K562 (cell line): ENCODE measurements around the gene PRSS50. TPM values are rescaled to one million over a fixed set of nuclear protein-coding genes. Genes with fewer than 3 reads are reported as not detected.
A peak's percentile ranks its signal among the peaks of the same experiment; 100 is the strongest.

Source experiments
- ATAC-seq: fragments of 200-7000 bp; cut with Tn5 transposase; 3 replicates; pipeline ENCODE4 v1.9.1; 2020; ENCODE audit warnings: moderate library complexity
- BruUV-seq: library from RNA; stranded (reverse); fragments of 400-500 nt; replicated peaks from 2 replicates; lab custom pipeline; 2021; lab: Mats Ljungman, UMichigan
- CTCF ChIA-PET: fragments of 300-600 bp; formaldehyde crosslinking; extraction: SDS; loops from one replicate; lab custom pipeline; 2021; ENCODE audit warnings: low intra/inter-chr PET ratio; lab: Yijun Ruan, JAX
- POLR2A ChIA-PET: fragments of 300-600, 350-650 bp; sonication (Branson Sonifier 250); formaldehyde crosslinking; extraction: SDS; loops from one replicate; lab custom pipeline; 2021; ENCODE audit warnings: antibody characterized with exemption, inconsistent platforms; lab: Yijun Ruan, JAX
- DNase-seq, 4 experiments: peaks; one replicate each; pipeline versions ENCODE4 v3.0.0 to v3.0.0-alpha.2; 2011 to 2018; ENCODE audit warnings: low spot score in 3 of 4, mixed read lengths in 3 of 4; ENCODE audit errors: extremely low read depth in 1 of 4
- FAIRE-seq: peaks from 2 replicates; lab custom pipeline; 2011; peaks lifted over from hg19 to GRCh38; lab: Jason Lieb, UNC
- H2AFZ ChIP-seq: 2 replicates; pipeline ENCODE4 v1.6.0; 2011; ENCODE audit warnings: low read depth, low read length, control low read depth, inconsistent platforms
- H3K27ac ChIP-seq: fragments of 200-600 bp; 3 replicates; pipeline ENCODE4 v1.8.0; 2011; ENCODE audit warnings: low read depth, mild to moderate bottlenecking, control low read depth, inconsistent platforms, low read length, moderate library complexity, mixed read lengths; ENCODE audit errors: extremely low read depth
- H3K27me3 ChIP-seq, 2 experiments: fragments of 300-600 bp in 1 of 2; 2 replicates in 1 of 2; 3 replicates in 1 of 2; pipeline versions ENCODE4 v1.6.0 to v1.8.0; 2011; ENCODE audit warnings: inconsistent platforms in 2 of 2, low read length in 2 of 2, mild to moderate bottlenecking in 1 of 2, mixed read lengths in 1 of 2, moderate library complexity in 1 of 2; ENCODE audit not compliant: control insufficient read depth in 2 of 2, insufficient read depth in 2 of 2
- H3K36me3 ChIP-seq: fragments of 300-600 bp; 3 replicates; pipeline ENCODE4 v1.8.0; 2011; ENCODE audit warnings: mild to moderate bottlenecking, low read length, inconsistent platforms; ENCODE audit not compliant: control insufficient read depth, insufficient read depth
- H3K4me1 ChIP-seq, 2 experiments: fragments of 200-600 bp in 1 of 2; replicated peaks in 1 of 2; 2 replicates in 1 of 2; 3 replicates in 1 of 2; pipeline versions ENCODE4 v1.5.1 to v1.8.0; 2011; ENCODE audit warnings: inconsistent platforms in 2 of 2, low read length in 2 of 2, mild to moderate bottlenecking in 1 of 2, mixed read lengths in 1 of 2, moderate library complexity in 1 of 2; ENCODE audit not compliant: control insufficient read depth in 2 of 2, insufficient read depth in 2 of 2
- H3K4me2 ChIP-seq: 2 replicates; pipeline ENCODE4 v1.6.1; 2011; ENCODE audit warnings: low read length, control low read depth, inconsistent platforms, mixed read lengths; ENCODE audit not compliant: insufficient read depth
- H3K4me3 ChIP-seq: fragments of 200-600 bp; sonication (generic), shearing (Covaris generic); 2 replicates; pipeline ENCODE4 v1.5.1; 2016; ENCODE audit warnings: control low read depth, inconsistent platforms
- H3K79me2 ChIP-seq: fragments of 200-600 bp; 3 replicates; pipeline ENCODE4 v1.8.0; 2011; ENCODE audit warnings: low read length, inconsistent platforms; ENCODE audit not compliant: control insufficient read depth, insufficient read depth
- H3K9ac ChIP-seq, 2 experiments: 2 replicates each; pipeline versions ENCODE4 v1.6.0 to v1.6.1; 2011; ENCODE audit warnings: low read depth in 2 of 2, low read length in 2 of 2, control low read depth in 1 of 2, inconsistent platforms in 1 of 2, mild to moderate bottlenecking in 1 of 2, mixed read lengths in 1 of 2; ENCODE audit not compliant: insufficient read depth in 1 of 2
- H3K9me1 ChIP-seq: one replicate; pipeline ENCODE4 v1.6.0; 2011; ENCODE audit warnings: inconsistent platforms, mild to moderate bottlenecking, low read length, moderate library complexity; ENCODE audit not compliant: control insufficient read depth, insufficient read depth
- H3K9me3 ChIP-seq: replicated peaks from 2 replicates; pipeline ENCODE4 v1.5.1; 2011; ENCODE audit warnings: low read depth, low read length, inconsistent platforms; ENCODE audit not compliant: control insufficient read depth, insufficient read depth
- H4K20me1 ChIP-seq: replicated peaks from 2 replicates; pipeline ENCODE4 v1.6.1; 2011; ENCODE audit warnings: low read length, inconsistent platforms, mixed read lengths; ENCODE audit not compliant: control insufficient read depth, insufficient read depth
- ARID2 ChIP-seq: fragments of 450-650 bp; IDR thresholded peaks from 2 replicates; pipeline ENCODE4 v1.6.1; 2017; ENCODE audit warnings: antibody characterized with exemption, mild to moderate bottlenecking
- C11orf30 ChIP-seq: fragments of 450-650 bp; IDR thresholded peaks from 2 replicates; pipeline ENCODE4 v1.6.1; 2016; ENCODE audit warnings: low read depth, mild to moderate bottlenecking
- CCAR2 ChIP-seq: fragments of 200-400 bp; formaldehyde crosslinking; IDR thresholded peaks from 2 replicates; pipeline ENCODE4 v1.6.1; 2017; ENCODE audit warnings: mild to moderate bottlenecking, low read depth, low read length
- COPS2 ChIP-seq: fragments of 450-650 bp; conservative IDR thresholded peaks from 2 replicates; pipeline ENCODE4 v1.6.1; 2016; ENCODE audit warnings: mild to moderate bottlenecking, moderate library complexity
- CXXC5 ChIP-seq: fragments of 250-450 bp; sonication (Bioruptor Pico); IDR thresholded peaks from 2 replicates; pipeline ENCODE4 v1.8.0; 2022; ENCODE audit warnings: inconsistent platforms, mild to moderate bottlenecking, moderate library complexity
- HNRNPL ChIP-seq: fragments of 200-400 bp; formaldehyde crosslinking; IDR thresholded peaks from 2 replicates; pipeline ENCODE4 v1.6.1; 2017; ENCODE audit warnings: low read depth, mild to moderate bottlenecking, low read length
- PCBP1 ChIP-seq: fragments of 200-400 bp; formaldehyde crosslinking; IDR thresholded peaks from 2 replicates; pipeline ENCODE4 v1.6.1; 2018; ENCODE audit warnings: mild to moderate bottlenecking, low read depth, low read length; ENCODE audit not compliant: poor library complexity, severe bottlenecking
- POLR2H ChIP-seq: IDR thresholded peaks from 2 replicates; pipeline ENCODE4 v1.6.1; 2016; ENCODE audit warnings: missing genetic modification characterization, low read depth, mild to moderate bottlenecking, control low read depth, missing compliant biosample characterization, moderate library complexity
- RAD21 ChIP-seq, 2 experiments: fragments of 250-450 bp in 1 of 2; fragments of 450-650 bp in 1 of 2; sonication (Bioruptor Pico) in 1 of 2; formaldehyde crosslinking in 1 of 2; IDR thresholded peaks in 1 of 2; conservative IDR thresholded peaks in 1 of 2; 2 replicates each; pipeline versions ENCODE4 v1.4.0 to v1.8.0; 2020 to 2022; ENCODE audit warnings: mild to moderate bottlenecking in 2 of 2, moderate library complexity in 1 of 2
- SETDB1 ChIP-seq: IDR thresholded peaks from one replicate; pipeline ENCODE4 v1.6.1; 2012; ENCODE audit warnings: low read length, control low read depth, inconsistent platforms
- SMC3 ChIP-seq: conservative IDR thresholded peaks from 2 replicates; pipeline ENCODE4 v1.6.1; 2011; ENCODE audit warnings: low read depth, low read length, improper control_type of control experiment; ENCODE audit not compliant: insufficient read depth
- TEAD1 ChIP-seq, 2 experiments: fragments of 450-650 bp in 1 of 2; sonication (generic) in 1 of 2; formaldehyde crosslinking; IDR thresholded peaks; 2 replicates each; pipeline versions ENCODE4 v1.4.0 to v1.8.0; 2020 to 2022; ENCODE audit warnings: mild to moderate bottlenecking in 2 of 2, missing genetic modification reagents in 1 of 2
- ZNF134 ChIP-seq: fragments of 250-450 bp; sonication (Bioruptor Pico); conservative IDR thresholded peaks from 2 replicates; pipeline ENCODE4 v1.4.0; 2020
- ZNF253 ChIP-seq: fragments of 250-450 bp; sonication (Bioruptor Pico); conservative IDR thresholded peaks from 2 replicates; pipeline ENCODE4 v1.6.1; 2021; ENCODE audit warnings: mild to moderate bottlenecking
- WGBS: fragments of 100-300 bp; shearing (Covaris generic); methylation state at CpG from one replicate; pipeline ENCODE4 v1.1.6; 2016; ENCODE audit warnings: low coverage, mixed read lengths; ENCODE audit not compliant: insufficient coverage; ENCODE audit errors: missing lambda C conversion rate; 5-methylcytosine and 5-hydroxymethylcytosine counted together
- in situ Hi-C: fragments of 300-500 bp; cut with MboI; formaldehyde crosslinking; loops from 4 replicates; pipeline ENCODE4 v1.15.0; 2018; ENCODE audit warnings: inconsistent platforms, mixed read lengths
- intact Hi-C: fragments of 100-400 bp; cut with micrococcal nuclease; formaldehyde crosslinking; loops from 2 replicates; pipeline ENCODE4 v1.14.2; 2022
- polyA plus RNA-seq, 8 experiments: library from polyadenylated mRNA; depleted of rRNA in 4 of 8; stranded (reverse) in 5 of 8; unstranded in 3 of 8; fragments of >200 nt; fragmentation: Nextera tagmentation in 2 of 8; fragmentation: Illumina TruSeq in 1 of 8; extraction: Ambion mirVana in 2 of 8; extraction: Trizol in 1 of 8; gene quantifications; 2 replicates each; pipeline versions ENCODE4 v1.2.1 to v1.2.3, GENCODE V29; 2011 to 2014; ENCODE audit warnings: inconsistent platforms in 1 of 8, missing spikeins in 1 of 8
- total RNA-seq, 7 experiments: library from RNA; depleted of rRNA in 6 of 7; stranded (reverse); fragments of >200 nt in 6 of 7; fragmentation: Illumina TruSeq in 2 of 7; extraction: Trizol in 2 of 7; gene quantifications; 2 replicates each; pipeline versions ENCODE4 v1.2.1 to v1.2.3, GENCODE V29; 2011 to 2021; ENCODE audit warnings: low replicate concordance in 1 of 7
- TF ChIP-seq, protein P1 (sequence below): fragments of 450-650 bp; formaldehyde crosslinking; IDR thresholded peaks from 2 replicates; pipeline ENCODE4 v1.4.0; 2020; ENCODE audit warnings: mild to moderate bottlenecking, moderate library complexity
- TF ChIP-seq, protein P2 (sequence below): sonication (generic); formaldehyde crosslinking; IDR thresholded peaks from 2 replicates; pipeline ENCODE4 v1.8.0; 2022; ENCODE audit warnings: missing genetic modification reagents, mild to moderate bottlenecking, borderline replicate concordance

Gene PRSS50
- total and polyA plus RNA-seq, 9 of the 15 experiments (the other 6 are each of a cell fraction or from before 2014, with no cell fraction given) = 0.01 TPM; not detected in 8

DNA sequence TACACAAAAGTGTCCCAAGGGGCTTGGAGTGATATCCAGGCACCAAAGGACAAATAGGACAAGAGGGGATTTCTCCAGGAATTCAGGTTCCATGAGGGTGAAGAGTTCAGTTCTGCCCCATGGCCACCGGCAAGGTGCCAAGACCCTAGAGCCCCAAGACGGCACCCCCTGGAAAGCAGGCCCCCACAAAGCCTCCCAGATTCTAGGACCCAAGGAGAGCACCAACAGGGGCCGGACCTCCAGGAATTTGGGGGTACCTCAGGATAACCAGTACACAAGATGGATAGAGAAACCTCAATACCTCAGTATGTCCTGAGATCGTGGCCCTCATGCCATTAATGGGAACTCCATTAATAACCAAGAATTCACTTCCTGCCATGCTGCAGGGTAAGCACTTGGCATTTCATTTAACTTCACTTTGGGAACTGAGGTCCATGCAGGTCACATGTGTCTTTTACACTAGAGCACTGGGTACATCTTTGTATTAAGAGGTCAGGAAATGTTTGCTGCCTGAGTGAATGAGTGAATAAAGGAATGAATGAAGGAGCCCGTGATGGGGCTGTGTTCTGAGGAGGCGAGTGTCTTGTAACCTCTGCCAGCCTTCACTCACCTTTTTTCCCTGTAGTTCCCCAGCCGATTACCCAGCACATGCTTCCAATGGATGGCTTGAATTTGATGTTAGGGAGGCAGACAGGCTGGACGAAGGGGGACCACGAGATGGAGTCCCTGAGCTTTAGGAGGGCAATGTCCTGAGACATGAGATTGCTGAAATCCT lies 15.5 kb upstream of the PRSS50 start (continued):
- TF ChIP-seq RAD21 (CRISPR knock-in tag; conservative IDR thresholded peaks at IDR 0.05 in 1 of 2, IDR thresholded peaks at IDR 0.05 in 1 of 2) (peak in 1 of 2 experiments; percentile 64; a peak in 2 of 4 replicates), ZNF134 (CRISPR knock-in tag) (no peak), COPS2 (no peak), SMC3 (0 out of 2 replicates have a peak, but pooled peaks have one; percentile 34), ZNF253 (CRISPR knock-in tag) (no peak), HNRNPL (no peak)

DNA sequence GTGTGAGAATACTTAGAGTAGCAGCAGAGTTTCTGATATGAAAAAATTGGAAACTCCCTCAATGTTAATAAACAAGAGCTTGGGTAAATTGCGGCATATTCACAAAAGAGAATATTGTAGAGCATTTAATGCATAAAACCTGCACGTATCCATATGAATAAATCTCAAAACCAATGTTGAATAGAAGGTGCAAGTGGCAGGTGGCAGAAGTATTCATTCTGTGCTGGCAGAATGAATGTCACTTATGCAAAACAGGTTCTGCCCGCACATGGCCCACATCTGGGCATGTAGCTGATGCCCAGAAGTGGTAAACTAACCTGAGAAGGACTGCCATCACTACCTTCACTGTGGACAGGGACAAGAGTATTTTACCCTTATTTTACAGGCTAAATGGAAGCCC lies 14.1 kb upstream of the PRSS50 start:
- POLR2A ChIA-PET = no interaction called here
- TF ChIP-seq, protein P1, sequence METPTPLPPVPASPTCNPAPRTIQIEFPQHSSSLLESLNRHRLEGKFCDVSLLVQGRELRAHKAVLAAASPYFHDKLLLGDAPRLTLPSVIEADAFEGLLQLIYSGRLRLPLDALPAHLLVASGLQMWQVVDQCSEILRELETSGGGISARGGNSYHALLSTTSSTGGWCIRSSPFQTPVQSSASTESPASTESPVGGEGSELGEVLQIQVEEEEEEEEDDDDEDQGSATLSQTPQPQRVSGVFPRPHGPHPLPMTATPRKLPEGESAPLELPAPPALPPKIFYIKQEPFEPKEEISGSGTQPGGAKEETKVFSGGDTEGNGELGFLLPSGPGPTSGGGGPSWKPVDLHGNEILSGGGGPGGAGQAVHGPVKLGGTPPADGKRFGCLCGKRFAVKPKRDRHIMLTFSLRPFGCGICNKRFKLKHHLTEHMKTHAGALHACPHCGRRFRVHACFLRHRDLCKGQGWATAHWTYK (CRISPR knock-in tag) = no peak
- TF ChIP-seq PCBP1 (no peak), TEAD1 (CRISPR knock-in tag; IDR thresholded peaks at IDR 0.05) (no peak), CXXC5 (no peak), CCAR2 (no peak), SETDB1 (no peak), ARID2 (no peak), POLR2H (tag) (no peak), C11orf30 (no peak)
- TF ChIP-seq, protein P2, sequence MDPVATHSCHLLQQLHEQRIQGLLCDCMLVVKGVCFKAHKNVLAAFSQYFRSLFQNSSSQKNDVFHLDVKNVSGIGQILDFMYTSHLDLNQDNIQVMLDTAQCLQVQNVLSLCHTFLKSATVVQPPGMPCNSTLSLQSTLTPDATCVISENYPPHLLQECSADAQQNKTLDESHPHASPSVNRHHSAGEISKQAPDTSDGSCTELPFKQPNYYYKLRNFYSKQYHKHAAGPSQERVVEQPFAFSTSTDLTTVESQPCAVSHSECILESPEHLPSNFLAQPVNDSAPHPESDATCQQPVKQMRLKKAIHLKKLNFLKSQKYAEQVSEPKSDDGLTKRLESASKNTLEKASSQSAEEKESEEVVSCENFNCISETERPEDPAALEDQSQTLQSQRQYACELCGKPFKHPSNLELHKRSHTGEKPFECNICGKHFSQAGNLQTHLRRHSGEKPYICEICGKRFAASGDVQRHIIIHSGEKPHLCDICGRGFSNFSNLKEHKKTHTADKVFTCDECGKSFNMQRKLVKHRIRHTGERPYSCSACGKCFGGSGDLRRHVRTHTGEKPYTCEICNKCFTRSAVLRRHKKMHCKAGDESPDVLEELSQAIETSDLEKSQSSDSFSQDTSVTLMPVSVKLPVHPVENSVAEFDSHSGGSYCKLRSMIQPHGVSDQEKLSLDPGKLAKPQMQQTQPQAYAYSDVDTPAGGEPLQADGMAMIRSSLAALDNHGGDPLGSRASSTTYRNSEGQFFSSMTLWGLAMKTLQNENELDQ (CRISPR knock-in tag) = no peak

More for the DNA sequence above, 14.1 kb upstream of the PRSS50 start:
- H3K9ac ChIP-seq = no peak overlapping the region
- H3K27me3 ChIP-seq = peaks cover 17 to 50% of the 10 kb centered on the region in 2 experiments; a peak in 4 of 5 replicates
- H3K9me1 ChIP-seq = no peaks in the 10 kb centered on the region
- no peaks in the 10 kb centered on the region for H3K79me2 ChIP-seq
- no peak overlapping the region for H3K27ac ChIP-seq
- FAIRE-seq (no peak), ATAC-seq (no peak), DNase-seq (no peak)
- no peak overlapping the region for H3K4me3 ChIP-seq
- H4K20me1 ChIP-seq = peaks cover 6% of the 10 kb centered on the region; the same call in 1 of the 2 replicates
- 0 out of 5 replicates have a peak, but pooled peaks cover 0 to 4% of the 10 kb centered on the region in 2 experiments for H3K4me1 ChIP-seq
- no peaks in the 10 kb centered on the region for H3K36me3 ChIP-seq
- in situ Hi-C loops (no loop called here), intact Hi-C loops (no loop called here)
- H2AFZ ChIP-seq = no peak overlapping the region
- CTCF ChIA-PET = no interaction called here
- BruUV-seq = no TSS peak
- 0% methylated on average over 3 of the region's 3 CpGs for WGBS
- no peaks in the 10 kb centered on the region for H3K9me3 ChIP-seq
- no peak overlapping the region for H3K4me2 ChIP-seq
